ENCODE measurements around the gene SPZ1.

- TF ChIP-seq CTCF (IDR thresholded peaks at IDR 0.05; ENCODE audit: low read depth, low read length) (no peak), POLR2A (IDR thresholded peaks at IDR 0.05; ENCODE audit: extremely low read depth, insufficient read length) (no peak), MYC (IDR thresholded peaks at IDR 0.05; ENCODE audit: low read depth, low read length) (no peak)
- TF ChIP-seq, protein P1, sequence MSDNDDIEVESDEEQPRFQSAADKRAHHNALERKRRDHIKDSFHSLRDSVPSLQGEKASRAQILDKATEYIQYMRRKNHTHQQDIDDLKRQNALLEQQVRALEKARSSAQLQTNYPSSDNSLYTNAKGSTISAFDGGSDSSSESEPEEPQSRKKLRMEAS (IDR thresholded peaks at IDR 0.05; ENCODE audit: low read depth, low read length): no peak
Observed at GRCh38 chr5:80368661-80369480, 49.1 kb downstream of the SPZ1 start.

Data from NB4 (cell line).